ENCODE results near the gene UPK1B.
A peak's percentile ranks its signal among the peaks of the same experiment; 100 is the strongest.

Gene UPK1B

DNA sequence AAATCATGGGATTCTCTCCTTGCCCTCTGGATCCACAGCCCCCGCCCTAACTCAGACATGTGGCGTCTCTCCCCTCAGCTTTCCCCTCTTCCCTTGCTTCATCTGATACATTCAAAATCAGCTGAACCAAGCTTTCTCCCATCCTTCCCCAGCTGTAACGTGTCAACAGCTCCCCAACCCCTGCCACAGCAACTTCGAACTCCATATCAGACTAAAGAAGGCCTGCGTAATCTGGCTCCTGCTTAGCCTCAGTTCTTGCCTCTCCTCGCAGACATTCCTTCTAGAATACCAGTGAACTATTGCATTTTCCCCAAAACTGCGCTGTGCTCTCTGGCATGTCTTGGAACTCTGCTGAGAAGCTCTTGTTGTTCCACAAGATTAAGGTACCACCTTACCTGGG lies 49.0 kb downstream of the UPK1B start:
- TF ChIP-seq, protein P1, sequence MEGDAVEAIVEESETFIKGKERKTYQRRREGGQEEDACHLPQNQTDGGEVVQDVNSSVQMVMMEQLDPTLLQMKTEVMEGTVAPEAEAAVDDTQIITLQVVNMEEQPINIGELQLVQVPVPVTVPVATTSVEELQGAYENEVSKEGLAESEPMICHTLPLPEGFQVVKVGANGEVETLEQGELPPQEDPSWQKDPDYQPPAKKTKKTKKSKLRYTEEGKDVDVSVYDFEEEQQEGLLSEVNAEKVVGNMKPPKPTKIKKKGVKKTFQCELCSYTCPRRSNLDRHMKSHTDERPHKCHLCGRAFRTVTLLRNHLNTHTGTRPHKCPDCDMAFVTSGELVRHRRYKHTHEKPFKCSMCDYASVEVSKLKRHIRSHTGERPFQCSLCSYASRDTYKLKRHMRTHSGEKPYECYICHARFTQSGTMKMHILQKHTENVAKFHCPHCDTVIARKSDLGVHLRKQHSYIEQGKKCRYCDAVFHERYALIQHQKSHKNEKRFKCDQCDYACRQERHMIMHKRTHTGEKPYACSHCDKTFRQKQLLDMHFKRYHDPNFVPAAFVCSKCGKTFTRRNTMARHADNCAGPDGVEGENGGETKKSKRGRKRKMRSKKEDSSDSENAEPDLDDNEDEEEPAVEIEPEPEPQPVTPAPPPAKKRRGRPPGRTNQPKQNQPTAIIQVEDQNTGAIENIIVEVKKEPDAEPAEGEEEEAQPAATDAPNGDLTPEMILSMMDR (IDR thresholded peaks at IDR 0.05), result no peak
- H3K36me3 Mint-ChIP-seq (ENCODE audit: low read depth), result peaks cover 31% of the 10 kb centered on the region
- no peaks in the 10 kb centered on the region for H3K9me3 Mint-ChIP-seq
- H3K27me3 Mint-ChIP-seq (ENCODE audit: low read depth, poor library complexity), result no peaks in the 10 kb centered on the region
- H3K4me1 Mint-ChIP-seq, result no peaks in the 10 kb centered on the region
- H3K4me3 Mint-ChIP-seq, result no peak overlapping the region
- no peak for DNase-seq
- H3K27ac Mint-ChIP-seq, result peak overlapping the region; percentile 70

DNA sequence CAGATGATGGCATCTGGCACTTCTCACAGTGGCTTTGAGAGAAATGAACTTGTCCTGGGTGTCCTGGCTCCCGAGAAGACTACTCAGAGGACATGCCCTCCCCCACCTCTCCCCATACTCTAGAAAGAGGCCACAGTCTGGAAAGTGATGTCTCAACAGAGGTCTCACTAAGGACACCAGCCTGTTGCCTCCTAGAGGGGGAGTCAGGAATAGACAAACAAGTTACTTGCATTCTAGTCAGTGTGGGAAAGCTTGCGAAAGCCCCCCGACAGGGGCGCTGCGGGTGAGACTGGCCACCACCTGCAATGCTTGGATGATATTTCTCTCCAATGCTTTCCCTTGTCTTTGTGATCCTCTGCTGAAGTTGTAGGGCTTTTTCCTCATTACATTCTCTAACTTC lies 50.1 kb downstream of the UPK1B start:
- Mint-ChIP-seq H3K27ac (no peak overlapping the region), H3K4me1 (no peaks in the 10 kb centered on the region), H3K9me3 (no peaks in the 10 kb centered on the region), H3K4me3 (no peak overlapping the region), H3K27me3 (ENCODE audit: low read depth, poor library complexity) (no peaks in the 10 kb centered on the region), H3K36me3 (ENCODE audit: low read depth) (peaks cover 31% of the 10 kb centered on the region)
- TF ChIP-seq, protein P1 (IDR thresholded peaks at IDR 0.05), result no peak
- no peak for DNase-seq

DNA sequence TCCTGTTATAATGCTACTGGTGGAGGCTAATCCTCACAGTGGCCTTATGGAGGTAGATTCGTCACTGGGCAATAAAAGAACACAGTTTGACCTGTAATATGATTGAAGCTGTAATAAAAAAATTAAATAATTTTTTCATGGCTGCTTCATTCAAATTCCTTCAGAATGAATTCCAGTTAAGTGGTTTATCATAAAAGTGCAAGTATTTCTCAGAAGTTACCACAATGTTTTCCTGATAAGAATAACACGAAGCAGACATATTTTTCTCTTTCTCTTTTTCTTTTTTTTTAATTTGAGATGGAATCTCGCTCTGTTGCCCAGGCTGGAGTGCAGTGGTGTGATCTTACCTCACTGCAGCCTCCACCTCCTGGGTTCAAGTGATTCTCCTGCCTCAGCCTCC lies 51.7 kb downstream of the UPK1B start:
- no peak for DNase-seq
- Mint-ChIP-seq H3K9me3 (no peaks in the 10 kb centered on the region), H3K4me3 (no peak overlapping the region), H3K27me3 (ENCODE audit: low read depth, poor library complexity) (no peaks in the 10 kb centered on the region), H3K36me3 (ENCODE audit: low read depth) (peaks cover 36% of the 10 kb centered on the region), H3K27ac (no peak overlapping the region), H3K4me1 (no peaks in the 10 kb centered on the region)
- TF ChIP-seq, protein P1 (IDR thresholded peaks at IDR 0.05), result no peak

DNA sequence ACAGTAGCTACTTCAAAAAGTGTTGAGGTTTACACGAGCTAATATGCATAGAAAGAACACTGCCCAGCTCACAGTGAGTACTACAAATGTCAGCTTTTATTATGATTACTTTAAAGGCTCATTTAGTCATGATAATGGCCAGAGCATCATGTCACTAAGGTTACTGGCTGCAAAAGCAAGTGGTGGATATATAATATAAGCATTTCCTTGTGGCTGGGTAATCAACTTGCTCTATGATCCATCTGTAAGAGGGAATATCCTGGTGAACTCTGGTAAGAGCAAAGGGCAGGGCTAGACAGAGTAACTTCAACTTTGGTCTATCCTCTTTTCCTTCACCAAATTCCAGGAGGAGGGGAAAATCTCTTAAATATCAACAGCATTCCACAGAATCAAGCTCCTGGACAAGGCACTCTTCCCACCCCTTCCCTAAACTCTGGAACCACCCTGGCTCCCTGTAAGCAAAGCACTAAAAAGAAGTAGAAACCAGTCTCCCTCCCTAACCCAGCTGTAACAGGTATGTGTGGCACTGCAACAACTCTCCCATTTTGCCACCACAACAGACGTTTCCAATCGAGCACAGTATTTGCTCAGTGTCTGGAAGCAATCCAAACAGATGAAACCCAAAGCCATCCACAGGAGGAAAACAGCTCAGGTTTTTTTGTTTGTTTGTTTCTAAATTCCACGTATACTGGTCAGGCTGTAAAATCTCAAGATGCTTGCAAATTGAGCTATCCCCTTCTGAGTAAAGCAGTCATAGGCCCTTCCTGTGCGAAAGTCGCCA lies 53.9 kb downstream of the UPK1B start:
- Mint-ChIP-seq H3K27ac (peak overlapping the region; percentile 22), H3K36me3 (ENCODE audit: low read depth) (peaks cover 50% of the 10 kb centered on the region), H3K4me3 (no peak overlapping the region), H3K9me3 (no peaks in the 10 kb centered on the region), H3K4me1 (no peaks in the 10 kb centered on the region), H3K27me3 (ENCODE audit: low read depth, poor library complexity) (no peaks in the 10 kb centered on the region)
- TF ChIP-seq, protein P1 (IDR thresholded peaks at IDR 0.05), result no peak
- DNase-seq, result no peak

DNA sequence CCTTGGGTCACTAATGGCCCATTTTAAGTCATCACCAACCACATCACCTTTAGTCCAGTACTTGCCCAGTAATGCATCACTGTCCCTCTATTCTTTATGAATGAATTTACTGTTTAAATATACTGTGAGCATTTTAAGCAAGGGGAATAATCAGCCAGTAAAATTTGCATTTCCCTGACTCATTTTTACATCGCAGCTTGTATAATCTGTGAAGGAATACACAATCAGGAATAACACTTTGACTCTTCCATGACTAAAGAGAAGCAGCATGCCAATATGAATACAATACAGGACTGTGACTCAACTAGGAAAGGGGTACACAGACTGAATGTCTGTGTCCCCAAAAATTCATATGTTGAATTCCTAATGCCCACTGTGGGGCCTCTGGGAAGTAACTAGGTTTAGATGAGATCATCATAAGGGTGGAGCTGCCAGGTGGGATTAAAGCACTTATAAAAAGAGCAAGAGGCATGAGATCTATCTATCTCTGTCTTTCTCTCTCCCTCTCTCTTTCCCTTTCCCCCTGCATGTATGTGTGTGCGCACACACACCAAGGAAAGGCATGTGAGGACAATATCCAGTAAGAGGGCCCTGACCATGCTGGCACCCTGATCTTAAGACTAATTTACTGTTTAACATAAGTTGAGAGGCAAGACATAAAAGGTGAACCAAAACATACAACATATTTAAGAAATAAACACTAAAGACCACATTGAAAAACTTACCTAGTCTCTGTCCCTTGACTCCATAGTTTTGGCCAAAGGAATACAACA lies 55.2 kb downstream of the UPK1B start:
- TF ChIP-seq, protein P1 (IDR thresholded peaks at IDR 0.05), result no peak
- Mint-ChIP-seq H3K9me3 (no peaks in the 10 kb centered on the region), H3K27me3 (ENCODE audit: low read depth, poor library complexity) (no peaks in the 10 kb centered on the region), H3K36me3 (ENCODE audit: low read depth) (peaks cover 63% of the 10 kb centered on the region), H3K4me1 (no peaks in the 10 kb centered on the region), H3K27ac (no peak overlapping the region), H3K4me3 (no peak overlapping the region)
- DNase-seq, result no peak
